ENCODE measurements around the gene LFNG. TPM values are rescaled to one million over a fixed set of nuclear protein-coding genes. Genes with fewer than 3 reads are reported as not detected.

LFNG gene
- total and polyA plus RNA-seq, 4 donors, result 0.22 to 2.9 (median 2.6) TPM

- TF ChIP-seq NR2F2 (IDR thresholded peaks at IDR 0.05) (no peak), MAX (IDR thresholded peaks at IDR 0.05) (no peak), RAD21 (IDR thresholded peaks at IDR 0.05) (no peak), YY1 (IDR thresholded peaks at IDR 0.05) (no peak), HNF4A (conservative IDR thresholded peaks at IDR 0.05) (no peak), FOXA1 (IDR thresholded peaks at IDR 0.05) (no peak)
- H3K27ac ChIP-seq (ENCODE audit: low read depth in 1 of 2, low read length in 2 of 2), result no peak overlapping the region
- no peak for DNase-seq (ENCODE audit: low spot score)
- no peak overlapping the region for H3K9ac ChIP-seq (ENCODE audit: low read depth in 1 of 2, low read length in 2 of 2)
- H3K4me1 ChIP-seq (ENCODE audit: control insufficient read depth in 4 of 4, insufficient read depth in 4 of 4, low read length in 3 of 4), result no peaks in the 10 kb centered on the region
- no peaks in the 10 kb centered on the region for H3K27me3 ChIP-seq (ENCODE audit: control insufficient read depth in 4 of 4, insufficient read depth in 4 of 4, low read length in 3 of 4)
- no peak overlapping the region for H3K4me3 ChIP-seq (ENCODE audit: low read depth in 1 of 3, low read length in 3 of 3)
- WGBS, result 56% methylated on average over 25 of the region's 25 CpGs
- H3K9me3 ChIP-seq (ENCODE audit: control insufficient read depth in 4 of 4, low read length in 3 of 4), result no peaks in the 10 kb centered on the region
- no peaks in the 10 kb centered on the region for H3K36me3 ChIP-seq (ENCODE audit: control insufficient read depth in 4 of 4, insufficient read depth in 3 of 4, low read depth in 1 of 4, low read length in 3 of 4)
Measured at GRCh38 chr7:2497500-2498336, 21.9 kb upstream of the LFNG start.

GRCh38 chr7:2498708-2499107 is 20.9 kb upstream of the LFNG start:
- Histone ChIP-seq H3K4me3 (ENCODE audit: low read depth in 1 of 3, low read length in 3 of 3) (no peak overlapping the region), H3K27me3 (ENCODE audit: control insufficient read depth in 4 of 4, insufficient read depth in 4 of 4, low read length in 3 of 4) (no peaks in the 10 kb centered on the region), H3K27ac (ENCODE audit: low read depth in 1 of 2, low read length in 2 of 2) (no peak overlapping the region), H3K36me3 (ENCODE audit: control insufficient read depth in 4 of 4, insufficient read depth in 3 of 4, low read depth in 1 of 4, low read length in 3 of 4) (no peaks in the 10 kb centered on the region), H3K9me3 (ENCODE audit: control insufficient read depth in 4 of 4, low read length in 3 of 4) (no peaks in the 10 kb centered on the region), H3K4me1 (ENCODE audit: control insufficient read depth in 4 of 4, insufficient read depth in 4 of 4, low read length in 3 of 4) (no peaks in the 10 kb centered on the region), H3K9ac (ENCODE audit: low read depth in 1 of 2, low read length in 2 of 2) (no peak overlapping the region)
- TF ChIP-seq JUND (IDR thresholded peaks at IDR 0.05), result no peak
- no peak for DNase-seq (ENCODE audit: low spot score)
- 84% methylated on average over 6 of the region's 6 CpGs for WGBS

- no peak for DNase-seq (ENCODE audit: low spot score)
- 89% methylated on average over 7 of the region's 7 CpGs for WGBS
- H3K4me1 ChIP-seq (ENCODE audit: control insufficient read depth in 4 of 4, insufficient read depth in 4 of 4, low read length in 3 of 4), result no peaks in the 10 kb centered on the region
- no peak overlapping the region for H3K9ac ChIP-seq (ENCODE audit: low read depth in 1 of 2, low read length in 2 of 2)
- no peak overlapping the region for H3K27ac ChIP-seq (ENCODE audit: low read depth in 1 of 2, low read length in 2 of 2)
- no peak overlapping the region for H3K4me3 ChIP-seq (ENCODE audit: low read depth in 1 of 3, low read length in 3 of 3)
- no peaks in the 10 kb centered on the region for H3K9me3 ChIP-seq (ENCODE audit: control insufficient read depth in 4 of 4, low read length in 3 of 4)
- no peak for TF ChIP-seq REST (IDR thresholded peaks at IDR 0.05)
- no peak for TF ChIP-seq JUND (IDR thresholded peaks at IDR 0.05)
- TF ChIP-seq RXRA (IDR thresholded peaks at IDR 0.05), result no peak
- TF ChIP-seq EGR1 (IDR thresholded peaks at IDR 0.05; ENCODE audit: low read depth in 2 of 2), result no peak
- no peak for TF ChIP-seq HNF4G (IDR thresholded peaks at IDR 0.05)
- no peak for TF ChIP-seq RAD21 (IDR thresholded peaks at IDR 0.05)
- no peak for TF ChIP-seq NR2F2 (IDR thresholded peaks at IDR 0.05)
- H3K27me3 ChIP-seq (ENCODE audit: control insufficient read depth in 4 of 4, insufficient read depth in 4 of 4, low read length in 3 of 4), result no peaks in the 10 kb centered on the region
- no peaks in the 10 kb centered on the region for H3K36me3 ChIP-seq (ENCODE audit: control insufficient read depth in 4 of 4, insufficient read depth in 3 of 4, low read depth in 1 of 4, low read length in 3 of 4)
Measured at GRCh38 chr7:2499181-2499580, 20.4 kb upstream of the LFNG start.
